ENCODE data around the gene OSBPL6.

DNA sequence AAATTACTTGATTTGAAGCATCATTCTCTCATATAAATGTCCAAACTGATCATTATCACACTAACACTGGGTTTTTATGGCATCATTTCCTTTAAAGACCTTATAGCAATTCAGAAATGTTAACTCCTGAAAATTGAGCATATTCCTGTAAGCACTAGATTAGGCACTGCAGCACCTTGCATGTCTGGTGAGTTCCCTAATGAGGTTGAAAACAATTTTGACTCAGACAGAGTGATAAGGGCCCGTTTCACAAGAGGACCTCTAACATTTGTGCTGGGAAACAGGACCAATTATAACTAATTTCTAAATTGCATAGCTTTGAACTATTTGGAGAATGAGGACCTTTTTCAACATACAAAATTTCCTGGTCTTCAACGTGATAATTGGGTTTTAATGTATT lies 69.9 kb downstream of the OSBPL6 start:
- TF ChIP-seq SIN3A (IDR thresholded peaks at IDR 0.05; ENCODE audit: borderline replicate concordance in 2 of 2, control insufficient read depth in 1 of 2, low read depth in 2 of 2, low read length in 2 of 2): no peak
- TF ChIP-seq, protein P1, sequence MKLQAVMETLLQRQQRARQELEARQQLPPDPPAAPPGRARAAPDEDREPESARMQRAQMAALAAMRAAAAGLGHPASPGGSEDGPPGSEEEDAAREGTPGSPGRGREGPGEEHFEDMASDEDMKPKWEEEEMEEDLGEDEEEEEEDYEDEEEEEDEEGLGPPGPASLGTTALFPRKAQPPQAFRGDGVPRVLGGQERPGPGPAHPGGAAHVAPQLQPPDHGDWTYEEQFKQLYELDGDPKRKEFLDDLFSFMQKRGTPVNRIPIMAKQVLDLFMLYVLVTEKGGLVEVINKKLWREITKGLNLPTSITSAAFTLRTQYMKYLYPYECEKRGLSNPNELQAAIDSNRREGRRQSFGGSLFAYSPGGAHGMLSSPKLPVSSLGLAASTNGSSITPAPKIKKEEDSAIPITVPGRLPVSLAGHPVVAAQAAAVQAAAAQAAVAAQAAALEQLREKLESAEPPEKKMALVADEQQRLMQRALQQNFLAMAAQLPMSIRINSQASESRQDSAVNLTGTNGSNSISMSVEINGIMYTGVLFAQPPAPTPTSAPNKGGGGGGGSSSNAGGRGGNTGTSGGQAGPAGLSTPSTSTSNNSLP (IDR thresholded peaks at IDR 0.05; ENCODE audit: borderline replicate concordance, low read depth, low read length): no peak
- no peak for TF ChIP-seq POLR2AphosphoS2 (IDR thresholded peaks at IDR 0.05; ENCODE audit: low read length)
- TF ChIP-seq POLR2A (conservative IDR thresholded peaks at IDR 0.05): no peak
- no peak for TF ChIP-seq LEF1 (IDR thresholded peaks at IDR 0.05)
- TF ChIP-seq HDAC2 (IDR thresholded peaks at IDR 0.05): no peak
- no peak for TF ChIP-seq ZNF507 (tag; conservative IDR thresholded peaks at IDR 0.05)
- TF ChIP-seq EZH2 (IDR thresholded peaks at IDR 0.05; ENCODE audit: borderline replicate concordance, low read depth, low read length): no peak
- TF ChIP-seq JUN (IDR thresholded peaks at IDR 0.05; ENCODE audit: borderline replicate concordance, low read depth, low read length): no peak
- no peak for TF ChIP-seq JUN (CRISPR knock-in tag; IDR thresholded peaks at IDR 0.05; ENCODE audit: borderline replicate concordance)
- no peak for TF ChIP-seq U2AF1 (optimal IDR thresholded peaks at IDR 0.05; ENCODE audit: low read depth, low read length)
- TF ChIP-seq ZNF274 (IDR thresholded peaks at IDR 0.05; ENCODE audit: borderline replicate concordance, low read depth, low read length): no peak
- TF ChIP-seq, protein P2, sequence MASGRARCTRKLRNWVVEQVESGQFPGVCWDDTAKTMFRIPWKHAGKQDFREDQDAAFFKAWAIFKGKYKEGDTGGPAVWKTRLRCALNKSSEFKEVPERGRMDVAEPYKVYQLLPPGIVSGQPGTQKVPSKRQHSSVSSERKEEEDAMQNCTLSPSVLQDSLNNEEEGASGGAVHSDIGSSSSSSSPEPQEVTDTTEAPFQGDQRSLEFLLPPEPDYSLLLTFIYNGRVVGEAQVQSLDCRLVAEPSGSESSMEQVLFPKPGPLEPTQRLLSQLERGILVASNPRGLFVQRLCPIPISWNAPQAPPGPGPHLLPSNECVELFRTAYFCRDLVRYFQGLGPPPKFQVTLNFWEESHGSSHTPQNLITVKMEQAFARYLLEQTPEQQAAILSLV (tag; IDR thresholded peaks at IDR 0.05): no peak
